Nephron progenitor cell (in vitro differentiated cells): ENCODE data around the gene HSPA4.

Source experiments
- DNase-seq: peaks from one replicate; pipeline ENCODE4 v3.0.0; 2021
- H3K27ac Mint-ChIP-seq: 2 replicates; pipeline ENCODE4 v1.8.0; 2021; ENCODE audit warnings: mild to moderate bottlenecking, moderate library complexity, mixed read lengths
- H3K27me3 Mint-ChIP-seq: 2 replicates; pipeline ENCODE4 v1.8.0; 2021; ENCODE audit warnings: mild to moderate bottlenecking, low read depth, mixed read lengths; ENCODE audit not compliant: poor library complexity
- H3K36me3 Mint-ChIP-seq: 2 replicates; pipeline ENCODE4 v1.8.0; 2021; ENCODE audit warnings: low read depth, mixed read lengths
- H3K4me1 Mint-ChIP-seq: 2 replicates; pipeline ENCODE4 v1.8.0; 2021; ENCODE audit warnings: mixed read lengths
- H3K4me3 Mint-ChIP-seq: 2 replicates; pipeline ENCODE4 v1.8.0; 2021; ENCODE audit warnings: mild to moderate bottlenecking, moderate library complexity, mixed read lengths
- H3K9me3 Mint-ChIP-seq: 2 replicates; pipeline ENCODE4 v1.8.0; 2021; ENCODE audit warnings: mild to moderate bottlenecking, moderate library complexity, mixed read lengths
- CTCF ChIP-seq: fragments of 200-600 bp; sonication (generic); IDR thresholded peaks from 2 replicates; pipeline ENCODE4 v1.5.0; 2021; ENCODE audit warnings: antibody characterized with exemption

The HSPA4 gene

DNA sequence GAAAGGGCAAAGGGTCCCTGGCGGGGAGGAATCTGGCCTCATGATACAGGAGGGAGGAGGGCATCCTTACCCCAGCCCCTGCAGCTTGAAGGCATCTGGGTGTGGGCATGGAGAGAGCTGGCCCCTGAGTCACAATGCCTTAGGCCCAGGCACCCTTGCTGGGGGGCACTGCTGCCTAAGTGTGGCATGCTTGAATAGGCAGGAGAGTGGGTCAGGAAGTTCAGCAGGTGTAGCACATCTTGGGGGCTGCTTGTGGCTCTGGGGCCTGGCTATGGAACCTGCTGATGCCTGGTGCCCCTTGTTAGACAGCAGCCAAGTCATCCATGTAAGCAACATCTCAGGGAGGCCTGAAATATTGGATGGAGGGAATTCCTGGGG is 63.1 kb downstream of the HSPA4 start:
- peaks cover 11% of the 10 kb centered on the region for H3K4me1 Mint-ChIP-seq
- no peaks in the 10 kb centered on the region for H3K9me3 Mint-ChIP-seq
- no peak for TF ChIP-seq CTCF
- no peak overlapping the region for H3K4me3 Mint-ChIP-seq
- H3K27ac Mint-ChIP-seq = no peak overlapping the region
- peaks cover 14% of the 10 kb centered on the region for H3K27me3 Mint-ChIP-seq
- no peaks in the 10 kb centered on the region for H3K36me3 Mint-ChIP-seq
- no peak for DNase-seq

DNA sequence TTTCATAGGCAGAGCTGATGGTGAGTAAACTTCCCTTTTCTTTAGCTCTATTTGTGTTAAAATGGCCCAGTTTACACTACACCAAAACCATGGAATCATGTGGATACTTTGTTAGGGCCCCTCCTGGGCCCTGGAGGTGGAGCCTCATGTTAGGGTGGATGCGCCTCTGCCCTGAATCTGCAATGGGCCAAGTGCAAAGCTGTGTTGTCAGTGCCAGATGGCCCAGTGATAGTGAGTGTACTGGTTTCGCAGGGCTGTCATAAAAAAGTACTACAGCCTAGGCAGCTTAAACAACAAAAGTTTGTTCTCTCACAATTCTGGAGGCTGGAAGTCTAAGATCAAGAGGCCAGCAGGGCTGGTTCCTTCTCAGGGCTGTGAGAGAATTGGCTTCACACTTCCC is 64.8 kb downstream of the HSPA4 start:
- no peaks in the 10 kb centered on the region for H3K9me3 Mint-ChIP-seq
- peaks cover 14% of the 10 kb centered on the region for H3K27me3 Mint-ChIP-seq
- no peak for TF ChIP-seq CTCF
- no peaks in the 10 kb centered on the region for H3K36me3 Mint-ChIP-seq
- no peak overlapping the region for H3K27ac Mint-ChIP-seq
- H3K4me1 Mint-ChIP-seq = peaks cover 11% of the 10 kb centered on the region
- no peak overlapping the region for H3K4me3 Mint-ChIP-seq
- no peak for DNase-seq

DNA sequence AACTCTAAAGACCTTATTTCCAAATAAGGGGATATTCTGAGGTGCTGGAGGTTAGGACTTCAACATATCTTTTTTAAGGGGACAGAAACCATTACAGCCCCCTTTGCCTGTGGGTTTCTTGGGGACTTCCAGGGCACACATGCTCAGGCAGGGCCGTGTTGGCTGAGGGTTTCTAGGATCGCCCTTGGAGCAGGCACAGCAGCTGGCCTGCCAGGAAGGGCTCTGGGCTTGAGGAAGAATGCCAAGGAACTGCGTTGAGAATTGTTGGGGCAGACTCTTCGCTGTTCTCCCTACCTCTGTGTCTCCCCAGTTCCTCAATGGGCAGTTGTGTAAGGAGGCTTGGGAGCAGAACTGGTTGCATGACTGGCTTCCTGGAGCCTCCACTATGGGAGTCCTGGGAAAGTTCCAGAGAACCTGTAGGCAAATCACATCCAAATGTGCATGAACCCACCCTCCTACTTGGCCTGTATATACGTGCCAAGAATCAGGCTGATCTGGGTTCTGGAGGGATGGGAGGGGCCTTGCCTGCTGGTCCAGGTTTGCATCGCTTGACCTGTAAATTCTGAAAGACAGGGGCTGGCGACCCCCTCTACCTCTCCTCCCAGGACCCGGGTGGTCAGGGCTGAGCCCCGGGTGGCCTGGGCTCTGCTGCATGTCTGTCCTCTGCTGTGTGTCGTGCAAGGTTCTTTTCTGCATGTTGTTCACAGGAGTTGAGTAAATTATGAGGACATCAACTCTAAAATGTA is 65.5 kb downstream of the HSPA4 start:
- Mint-ChIP-seq H3K9me3 (no peaks in the 10 kb centered on the region), H3K27ac (no peak overlapping the region), H3K4me3 (no peak overlapping the region), H3K27me3 (peaks cover 13% of the 10 kb centered on the region), H3K4me1 (peaks cover 11% of the 10 kb centered on the region), H3K36me3 (no peaks in the 10 kb centered on the region)
- no peak for DNase-seq
- no peak for TF ChIP-seq CTCF

DNA sequence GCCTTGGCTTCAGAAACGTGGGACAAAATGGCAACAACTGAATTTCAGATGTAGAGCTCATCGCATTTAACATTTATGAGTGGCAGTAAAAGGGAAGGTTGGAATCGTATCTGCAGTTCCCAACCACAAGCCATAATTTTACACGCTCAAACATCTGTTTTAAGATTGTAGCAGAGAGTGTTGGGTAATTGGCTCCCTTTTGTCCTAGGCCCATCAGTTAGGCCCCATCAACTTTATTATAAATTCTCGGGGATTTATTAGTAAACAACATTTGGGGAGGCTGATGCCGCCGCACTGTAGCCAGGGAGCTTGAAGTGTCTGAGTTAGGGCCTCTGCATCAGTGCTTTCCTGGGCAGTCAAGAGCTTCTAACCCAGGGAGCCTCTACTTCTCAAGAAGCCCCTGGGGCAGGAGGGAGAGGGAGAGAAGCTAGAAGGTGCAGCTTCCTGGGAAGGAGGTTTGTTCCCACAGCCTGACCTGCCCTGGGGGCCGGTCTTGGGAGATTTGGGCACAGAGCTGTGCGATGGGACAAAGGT is 66.2 kb downstream of the HSPA4 start:
- Mint-ChIP-seq H3K36me3 (no peaks in the 10 kb centered on the region), H3K27ac (no peak overlapping the region), H3K9me3 (no peaks in the 10 kb centered on the region), H3K4me3 (no peak overlapping the region), H3K27me3 (peaks cover 9% of the 10 kb centered on the region), H3K4me1 (peaks cover 11% of the 10 kb centered on the region)
- DNase-seq = no peak
- TF ChIP-seq CTCF = no peak

DNA sequence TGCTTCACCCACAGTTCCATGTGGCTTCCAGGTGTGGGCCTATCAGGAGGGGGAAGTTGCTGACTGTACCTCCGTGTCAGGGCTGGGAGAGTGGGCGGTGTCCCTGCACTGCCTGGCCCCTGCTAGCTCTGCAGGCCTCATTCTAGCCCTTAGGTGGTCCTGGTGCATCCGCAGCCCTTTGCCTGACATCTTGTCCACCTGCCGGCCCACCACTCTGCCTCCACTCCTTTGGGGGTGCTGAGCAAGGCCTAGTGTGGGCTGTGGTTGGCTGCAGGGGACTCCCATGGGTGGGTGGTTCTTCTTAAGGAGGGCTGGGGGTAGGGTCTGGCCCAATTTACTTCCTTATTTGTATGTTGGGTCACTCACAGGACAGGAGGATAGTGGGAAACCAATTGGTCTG is 66.9 kb downstream of the HSPA4 start:
- no peaks in the 10 kb centered on the region for H3K9me3 Mint-ChIP-seq
- DNase-seq = no peak
- no peaks in the 10 kb centered on the region for H3K36me3 Mint-ChIP-seq
- no peak for TF ChIP-seq CTCF
- H3K4me1 Mint-ChIP-seq = peaks cover 6% of the 10 kb centered on the region
- H3K27ac Mint-ChIP-seq = no peak overlapping the region
- peaks cover 7% of the 10 kb centered on the region for H3K27me3 Mint-ChIP-seq
- no peak overlapping the region for H3K4me3 Mint-ChIP-seq

GRCh38 chr5:133119233-133119711 is 67.5 kb downstream of the HSPA4 start:
- Mint-ChIP-seq H3K9me3 (no peaks in the 10 kb centered on the region), H3K4me1 (peaks cover 11% of the 10 kb centered on the region), H3K36me3 (no peaks in the 10 kb centered on the region), H3K4me3 (no peak overlapping the region), H3K27ac (no peak overlapping the region), H3K27me3 (peaks cover 10% of the 10 kb centered on the region)
- TF ChIP-seq CTCF = no peak
- DNase-seq = no peak
